HCT116 (cell line): ENCODE results near the gene HDAC8.

Experiments used
- EZH2 ChIP-seq: fragments of 200-600 bp; sonication (generic); IDR thresholded peaks from 2 replicates; pipeline ENCODE4 v1.6.1; 2017; ENCODE audit warnings: antibody characterized with exemption, mixed run types
- FOSL1 ChIP-seq: IDR thresholded peaks from 2 replicates; pipeline ENCODE4 v1.6.1; 2012; ENCODE audit warnings: low read depth
- POLR2A ChIP-seq: IDR thresholded peaks from 2 replicates; pipeline ENCODE4 v1.7.0; 2011; ENCODE audit warnings: borderline replicate concordance; ENCODE audit not compliant: insufficient read depth, insufficient read length; ENCODE audit errors: extremely low read depth
- POLR2AphosphoS5 ChIP-seq: IDR thresholded peaks from 2 replicates; pipeline ENCODE4 v1.6.1; 2011; ENCODE audit warnings: mild to moderate bottlenecking, low read depth, low read length, moderate library complexity
- YY1 ChIP-seq: IDR thresholded peaks from 2 replicates; pipeline ENCODE4 v1.6.1; 2011; ENCODE audit warnings: low read length, low read depth, moderate library complexity, mild to moderate bottlenecking; ENCODE audit not compliant: insufficient replicate concordance; ENCODE audit errors: extremely low read depth
- ZNF274 ChIP-seq: fragments of 200-500 bp; sonication (Bioruptor generic); IDR thresholded peaks from 2 replicates; pipeline ENCODE4 v1.6.1; 2014; ENCODE audit warnings: mild to moderate bottlenecking, low read depth, low read length, inconsistent platforms
- TF ChIP-seq, protein P1 (sequence below): IDR thresholded peaks from 2 replicates; pipeline ENCODE4 v1.6.1; 2012
- TF ChIP-seq, protein P2 (sequence below), 3 experiments: fragments of 200-600 bp in 1 of 3; sonication (generic) in 1 of 3; IDR thresholded peaks in 2 of 3; conservative IDR thresholded peaks in 1 of 3; 2 replicates each; pipeline ENCODE4 v1.5.1; 2012 to 2017; ENCODE audit warnings: low read depth in 2 of 3, low read length in 2 of 3, antibody characterized with exemption in 1 of 3, borderline replicate concordance in 1 of 3, control low read depth in 1 of 3, mild to moderate bottlenecking in 1 of 3, mixed read lengths in 1 of 3, mixed run types in 1 of 3, moderate library complexity in 1 of 3; ENCODE audit not compliant: insufficient read depth in 1 of 3

DNA sequence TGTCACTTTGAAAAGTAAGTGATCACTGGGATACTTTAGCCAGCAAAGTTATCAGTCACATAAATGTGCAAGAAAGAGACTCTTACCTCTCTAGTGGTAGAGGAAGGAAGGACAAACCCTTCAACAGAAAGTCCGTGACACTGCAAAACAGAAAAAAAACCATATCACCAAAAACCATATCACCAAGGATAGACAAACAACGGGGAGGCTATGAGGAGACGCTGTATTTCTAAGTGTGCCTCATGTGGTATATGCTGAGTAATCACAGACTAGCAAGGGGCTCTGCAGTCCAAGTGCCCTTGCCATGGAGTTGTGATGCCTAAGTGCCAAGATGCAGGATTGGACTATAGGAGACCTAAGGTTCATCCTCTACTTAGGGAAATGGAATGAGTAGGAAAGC is 11.5 kb upstream of the HDAC8 start:
- no peak for TF ChIP-seq ZNF274
- TF ChIP-seq, protein P1, sequence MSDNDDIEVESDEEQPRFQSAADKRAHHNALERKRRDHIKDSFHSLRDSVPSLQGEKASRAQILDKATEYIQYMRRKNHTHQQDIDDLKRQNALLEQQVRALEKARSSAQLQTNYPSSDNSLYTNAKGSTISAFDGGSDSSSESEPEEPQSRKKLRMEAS: no peak
- TF ChIP-seq, protein P2, sequence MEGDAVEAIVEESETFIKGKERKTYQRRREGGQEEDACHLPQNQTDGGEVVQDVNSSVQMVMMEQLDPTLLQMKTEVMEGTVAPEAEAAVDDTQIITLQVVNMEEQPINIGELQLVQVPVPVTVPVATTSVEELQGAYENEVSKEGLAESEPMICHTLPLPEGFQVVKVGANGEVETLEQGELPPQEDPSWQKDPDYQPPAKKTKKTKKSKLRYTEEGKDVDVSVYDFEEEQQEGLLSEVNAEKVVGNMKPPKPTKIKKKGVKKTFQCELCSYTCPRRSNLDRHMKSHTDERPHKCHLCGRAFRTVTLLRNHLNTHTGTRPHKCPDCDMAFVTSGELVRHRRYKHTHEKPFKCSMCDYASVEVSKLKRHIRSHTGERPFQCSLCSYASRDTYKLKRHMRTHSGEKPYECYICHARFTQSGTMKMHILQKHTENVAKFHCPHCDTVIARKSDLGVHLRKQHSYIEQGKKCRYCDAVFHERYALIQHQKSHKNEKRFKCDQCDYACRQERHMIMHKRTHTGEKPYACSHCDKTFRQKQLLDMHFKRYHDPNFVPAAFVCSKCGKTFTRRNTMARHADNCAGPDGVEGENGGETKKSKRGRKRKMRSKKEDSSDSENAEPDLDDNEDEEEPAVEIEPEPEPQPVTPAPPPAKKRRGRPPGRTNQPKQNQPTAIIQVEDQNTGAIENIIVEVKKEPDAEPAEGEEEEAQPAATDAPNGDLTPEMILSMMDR (IDR thresholded peaks at IDR 0.05 in 2 of 3, conservative IDR thresholded peaks at IDR 0.05 in 1 of 3; ENCODE audit: borderline replicate concordance in 1 of 3, insufficient read depth in 1 of 3, low read depth in 2 of 3, low read length in 2 of 3): no peak
- no peak for TF ChIP-seq YY1
- no peak for TF ChIP-seq POLR2AphosphoS5
- no peak for TF ChIP-seq EZH2
- TF ChIP-seq FOSL1: no peak
- TF ChIP-seq POLR2A: no peak
